NB4 (cell line): ENCODE measurements around the gene ILK.

Experiments used
- CTCF ChIP-seq: IDR thresholded peaks from one replicate; pipeline ENCODE4 v1.5.1; 2012; ENCODE audit warnings: low read depth, low read length
- POLR2A ChIP-seq: IDR thresholded peaks from 2 replicates; pipeline ENCODE4 v1.6.1; 2011; ENCODE audit warnings: mild to moderate bottlenecking; ENCODE audit not compliant: insufficient read length; ENCODE audit errors: extremely low read depth

GRCh38 chr11:6640985-6641701 is 37.6 kb downstream of the ILK start:
- TF ChIP-seq CTCF (no peak), POLR2A (no peak)
